Activated T-helper 2 cell treated with anti-CD3 and anti-CD28 coated beads, Interferon-gamma antibody, Interleukin-2, Interleukin-4, amounts not matched to agents 10 μg/mL and 5 μg/mL and 100 μg/mL, durations not matched to agents 14 hours and 24 hours and 36 hours (primary cell): Measurements from ENCODE around the gene INKA2. TPM values are rescaled to one million over a fixed set of nuclear protein-coding genes. Genes with fewer than 3 reads are reported as not detected.

ENCODE experiments used
- DNase-seq: peaks from one replicate; pipeline ENCODE4 v3.0.0; 2021; ENCODE audit warnings: low spot score
- H3K27ac Mint-ChIP-seq: one replicate; pipeline ENCODE4 v1.8.0; 2021; ENCODE audit warnings: mixed read lengths
- H3K27me3 Mint-ChIP-seq: one replicate; pipeline ENCODE4 v1.8.0; 2021; ENCODE audit warnings: low read depth, mixed read lengths
- H3K36me3 Mint-ChIP-seq: one replicate; pipeline ENCODE4 v1.8.0; 2021; ENCODE audit warnings: low read depth, mixed read lengths
- H3K4me1 Mint-ChIP-seq: one replicate; pipeline ENCODE4 v1.8.0; 2021; ENCODE audit warnings: low read depth, mixed read lengths
- H3K4me3 Mint-ChIP-seq: one replicate; pipeline ENCODE4 v1.8.0; 2021; ENCODE audit warnings: low read depth, mild to moderate bottlenecking, moderate library complexity, mixed read lengths
- H3K9me3 Mint-ChIP-seq: one replicate; pipeline ENCODE4 v1.8.0; 2021; ENCODE audit warnings: mixed read lengths
- intact Hi-C: fragments of 100-400 bp; cut with micrococcal nuclease; formaldehyde crosslinking; loops from one replicate; pipeline ENCODE4 v1.15.1; 2023
- total RNA-seq: library from RNA; stranded (reverse); gene quantifications from 2 replicates; pipeline ENCODE4 v1.2.3, GENCODE V29; 2022

The INKA2 gene
- 0.43 and 2.2 TPM in 2 replicates for total RNA-seq

- intact Hi-C loops, result loop anchor here (1.0 to 5.0 kb wide), 4 partner anchors 16 to 233 kb away; partner anchors contain the start of gene DDX20
- Mint-ChIP-seq H3K4me3 (peak within 1 kb of the TSS; percentile 93), H3K27ac (peak within 1 kb of the TSS; percentile 88), H3K9me3 (no peaks in the 10 kb centered on the region), H3K27me3 (peaks cover 38% of the 10 kb centered on the region), H3K4me1 (peaks cover 16% of the 10 kb centered on the region), H3K36me3 (no peaks in the 10 kb centered on the region)
- DNase-seq, result peak; percentile 80
These were observed at the start of gene INKA2 for GRCh38 chr1:111739194-111739924. TSS of gene INKA2 (minus strand) at chr1:111739395. CDS start at chr1:111739242, 153 bp downstream.

GRCh38 chr1:111786669-111787207, 47.5 kb upstream of the INKA2 start:
- H3K27me3 Mint-ChIP-seq, result peaks cover 30% of the 10 kb centered on the region
- no peak overlapping the region for H3K4me3 Mint-ChIP-seq
- no peak overlapping the region for H3K27ac Mint-ChIP-seq
- DNase-seq, result no peak
- intact Hi-C loops, result no loop called here
- no peaks in the 10 kb centered on the region for H3K4me1 Mint-ChIP-seq
- H3K36me3 Mint-ChIP-seq, result no peaks in the 10 kb centered on the region
- H3K9me3 Mint-ChIP-seq, result no peaks in the 10 kb centered on the region

GRCh38 chr1:111784273-111784901, 45.2 kb upstream of the INKA2 start:
- no peaks in the 10 kb centered on the region for H3K9me3 Mint-ChIP-seq
- H3K27me3 Mint-ChIP-seq, result peaks cover 25% of the 10 kb centered on the region
- H3K27ac Mint-ChIP-seq, result no peak overlapping the region
- intact Hi-C loops, result no loop called here
- no peak overlapping the region for H3K4me3 Mint-ChIP-seq
- H3K4me1 Mint-ChIP-seq, result no peaks in the 10 kb centered on the region
- no peak for DNase-seq
- H3K36me3 Mint-ChIP-seq, result no peaks in the 10 kb centered on the region

- Mint-ChIP-seq H3K4me3 (no peak overlapping the region), H3K4me1 (no peaks in the 10 kb centered on the region), H3K27ac (no peak overlapping the region), H3K27me3 (peaks cover 15% of the 10 kb centered on the region), H3K36me3 (no peaks in the 10 kb centered on the region), H3K9me3 (no peaks in the 10 kb centered on the region)
- intact Hi-C loops, result no loop called here
- DNase-seq, result no peak
These were observed 40.4 kb upstream of the INKA2 start for GRCh38 chr1:111779546-111779945.

GRCh38 chr1:111778541-111779051, 39.4 kb upstream of the INKA2 start:
- H3K9me3 Mint-ChIP-seq, result no peaks in the 10 kb centered on the region
- DNase-seq, result no peak
- no peak overlapping the region for H3K27ac Mint-ChIP-seq
- no peaks in the 10 kb centered on the region for H3K36me3 Mint-ChIP-seq
- intact Hi-C loops, result no loop called here
- peaks cover 14% of the 10 kb centered on the region for H3K27me3 Mint-ChIP-seq
- no peak overlapping the region for H3K4me3 Mint-ChIP-seq
- no peaks in the 10 kb centered on the region for H3K4me1 Mint-ChIP-seq

GRCh38 chr1:111778066-111778465, 38.9 kb upstream of the INKA2 start:
- Mint-ChIP-seq H3K27ac (no peak overlapping the region), H3K4me1 (no peaks in the 10 kb centered on the region), H3K36me3 (no peaks in the 10 kb centered on the region), H3K27me3 (peaks cover 13% of the 10 kb centered on the region), H3K9me3 (no peaks in the 10 kb centered on the region), H3K4me3 (no peak overlapping the region)
- no peak for DNase-seq
- intact Hi-C loops, result no loop called here

GRCh38 chr1:111777301-111777700, 38.1 kb upstream of the INKA2 start:
- Mint-ChIP-seq H3K36me3 (no peaks in the 10 kb centered on the region), H3K4me3 (no peak overlapping the region), H3K4me1 (no peaks in the 10 kb centered on the region), H3K27me3 (peaks cover 8% of the 10 kb centered on the region), H3K27ac (no peak overlapping the region), H3K9me3 (no peaks in the 10 kb centered on the region)
- intact Hi-C loops, result no loop called here
- DNase-seq, result no peak

- H3K4me1 Mint-ChIP-seq, result no peaks in the 10 kb centered on the region
- H3K36me3 Mint-ChIP-seq, result no peaks in the 10 kb centered on the region
- intact Hi-C loops, result no loop called here
- no peak overlapping the region for H3K4me3 Mint-ChIP-seq
- DNase-seq, result no peak
- peaks cover 8% of the 10 kb centered on the region for H3K27me3 Mint-ChIP-seq
- no peaks in the 10 kb centered on the region for H3K9me3 Mint-ChIP-seq
- no peak overlapping the region for H3K27ac Mint-ChIP-seq
These were observed 37.7 kb upstream of the INKA2 start for GRCh38 chr1:111776861-111777260.

- Mint-ChIP-seq H3K36me3 (no peaks in the 10 kb centered on the region), H3K27ac (no peak overlapping the region), H3K9me3 (no peaks in the 10 kb centered on the region), H3K4me3 (no peak overlapping the region), H3K27me3 (peaks cover 8% of the 10 kb centered on the region), H3K4me1 (no peaks in the 10 kb centered on the region)
- intact Hi-C loops, result no loop called here
- no peak for DNase-seq
These were observed 37.2 kb upstream of the INKA2 start for GRCh38 chr1:111776391-111776790.

- Mint-ChIP-seq H3K4me3 (no peak overlapping the region), H3K27ac (no peak overlapping the region), H3K36me3 (no peaks in the 10 kb centered on the region), H3K27me3 (peaks cover 8% of the 10 kb centered on the region), H3K9me3 (no peaks in the 10 kb centered on the region), H3K4me1 (no peaks in the 10 kb centered on the region)
- intact Hi-C loops, result no loop called here
- no peak for DNase-seq
These were observed 36.8 kb upstream of the INKA2 start for GRCh38 chr1:111775966-111776365.

GRCh38 chr1:111770916-111771315, 31.7 kb upstream of the INKA2 start:
- Mint-ChIP-seq H3K36me3 (peaks cover 28% of the 10 kb centered on the region), H3K27ac (no peak overlapping the region), H3K4me3 (no peak overlapping the region), H3K4me1 (peaks cover 2% of the 10 kb centered on the region), H3K9me3 (no peaks in the 10 kb centered on the region), H3K27me3 (no peaks in the 10 kb centered on the region)
- DNase-seq, result no peak
- intact Hi-C loops, result no loop called here

- no peak for DNase-seq
- no peaks in the 10 kb centered on the region for H3K27me3 Mint-ChIP-seq
- H3K36me3 Mint-ChIP-seq, result peaks cover 39% of the 10 kb centered on the region
- no peak overlapping the region for H3K4me3 Mint-ChIP-seq
- H3K27ac Mint-ChIP-seq, result no peak overlapping the region
- H3K4me1 Mint-ChIP-seq, result peaks cover 2% of the 10 kb centered on the region
- intact Hi-C loops, result loop anchor here (1.0 kb wide), 1 partner anchor 54 kb away; no protein-coding TSS in a partner anchor
- H3K9me3 Mint-ChIP-seq, result no peaks in the 10 kb centered on the region
These were observed 30.4 kb upstream of the INKA2 start for GRCh38 chr1:111769517-111770146.
